ENCODE data around the gene PLPPR3. TPM values are rescaled to one million over a fixed set of nuclear protein-coding genes. Genes with fewer than 3 reads are reported as not detected.
"Not testable (repeated sequence)": the region's sequence is repeated elsewhere in the genome, so short reads cannot be mapped to it uniquely, and the experiment has no call there.

The PLPPR3 gene
- total RNA-seq, 1 donor from 2014 or later = not detected

DNA sequence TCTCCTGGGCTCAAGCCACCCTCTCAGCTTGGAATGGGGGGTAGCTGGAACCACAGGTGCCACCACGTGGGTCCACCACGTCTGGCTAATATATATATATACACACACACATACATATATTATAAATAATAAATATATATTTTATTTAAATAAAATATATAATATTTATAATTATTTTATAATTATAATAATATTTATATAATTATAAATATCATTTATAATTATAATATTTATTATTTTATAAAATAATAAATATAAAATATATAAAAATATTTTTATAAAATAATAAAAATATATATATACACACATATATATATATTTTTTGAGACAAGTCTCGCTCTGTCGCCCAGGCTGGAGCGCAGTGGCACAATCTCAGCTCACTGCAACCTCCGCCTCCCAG is 32.8 kb upstream of the PLPPR3 start:
- Histone ChIP-seq H3K27ac (no peak overlapping the region), H3K27me3 (peaks cover 9% of the 10 kb centered on the region), H3K9me3 (no peaks in the 10 kb centered on the region), H3K4me1 (peaks cover 32% of the 10 kb centered on the region), H3K36me3 (no peaks in the 10 kb centered on the region), H3K4me3 (no peak overlapping the region)
- TF ChIP-seq POLR2AphosphoS5 (IDR thresholded peaks at IDR 0.05; ENCODE audit: insufficient read depth in 1 of 2, low read depth in 1 of 2) (no peak), POLR2A (IDR thresholded peaks at IDR 0.05) (no peak)
- TF ChIP-seq, protein P1, sequence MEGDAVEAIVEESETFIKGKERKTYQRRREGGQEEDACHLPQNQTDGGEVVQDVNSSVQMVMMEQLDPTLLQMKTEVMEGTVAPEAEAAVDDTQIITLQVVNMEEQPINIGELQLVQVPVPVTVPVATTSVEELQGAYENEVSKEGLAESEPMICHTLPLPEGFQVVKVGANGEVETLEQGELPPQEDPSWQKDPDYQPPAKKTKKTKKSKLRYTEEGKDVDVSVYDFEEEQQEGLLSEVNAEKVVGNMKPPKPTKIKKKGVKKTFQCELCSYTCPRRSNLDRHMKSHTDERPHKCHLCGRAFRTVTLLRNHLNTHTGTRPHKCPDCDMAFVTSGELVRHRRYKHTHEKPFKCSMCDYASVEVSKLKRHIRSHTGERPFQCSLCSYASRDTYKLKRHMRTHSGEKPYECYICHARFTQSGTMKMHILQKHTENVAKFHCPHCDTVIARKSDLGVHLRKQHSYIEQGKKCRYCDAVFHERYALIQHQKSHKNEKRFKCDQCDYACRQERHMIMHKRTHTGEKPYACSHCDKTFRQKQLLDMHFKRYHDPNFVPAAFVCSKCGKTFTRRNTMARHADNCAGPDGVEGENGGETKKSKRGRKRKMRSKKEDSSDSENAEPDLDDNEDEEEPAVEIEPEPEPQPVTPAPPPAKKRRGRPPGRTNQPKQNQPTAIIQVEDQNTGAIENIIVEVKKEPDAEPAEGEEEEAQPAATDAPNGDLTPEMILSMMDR (IDR thresholded peaks at IDR 0.05) = no peak
- no peak for DNase-seq (ENCODE audit: extremely low spot score in 2 of 2)
- intact Hi-C loops (cut with DNase I) = no loop called here

DNA sequence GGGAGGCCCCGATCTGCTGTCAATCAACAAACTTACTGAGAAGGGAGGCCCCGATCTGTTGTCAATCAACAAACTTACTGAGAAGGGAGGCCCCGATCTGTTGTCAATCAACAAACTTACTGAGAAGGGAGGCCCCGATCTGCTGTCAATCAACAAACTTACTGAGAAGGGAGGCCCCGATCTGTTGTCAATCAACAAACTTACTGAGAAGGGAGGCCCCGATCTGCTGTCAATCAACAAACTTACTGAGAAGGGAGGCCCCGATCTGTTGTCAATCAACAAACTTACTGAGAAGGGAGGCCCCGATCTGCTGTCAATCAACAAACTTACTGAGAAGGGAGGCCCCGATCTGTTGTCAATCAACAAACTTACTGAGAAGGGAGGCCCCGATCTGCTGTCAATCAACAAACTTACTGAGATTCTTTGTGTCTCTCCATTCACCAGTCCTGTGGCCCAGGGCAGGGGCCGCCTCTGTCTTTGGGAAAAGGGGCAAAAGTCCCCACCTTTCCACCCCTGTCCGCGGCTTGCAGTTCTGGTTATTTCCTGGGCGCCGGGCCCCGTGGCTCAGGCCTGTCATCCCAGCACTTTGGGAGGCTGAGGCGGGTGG is 32.0 kb upstream of the PLPPR3 start:
- H3K27ac ChIP-seq; intact Hi-C loops (cut with DNase I); DNase-seq (ENCODE audit: extremely low spot score in 2 of 2); H3K36me3 ChIP-seq; H3K9me3 ChIP-seq; H3K27me3 ChIP-seq: not testable (repeated sequence)
- Histone ChIP-seq H3K4me1 (peaks cover 28% of the 10 kb centered on the region), H3K4me3 (peak overlapping the region in 1 of 2 donors; percentile 3)

DNA sequence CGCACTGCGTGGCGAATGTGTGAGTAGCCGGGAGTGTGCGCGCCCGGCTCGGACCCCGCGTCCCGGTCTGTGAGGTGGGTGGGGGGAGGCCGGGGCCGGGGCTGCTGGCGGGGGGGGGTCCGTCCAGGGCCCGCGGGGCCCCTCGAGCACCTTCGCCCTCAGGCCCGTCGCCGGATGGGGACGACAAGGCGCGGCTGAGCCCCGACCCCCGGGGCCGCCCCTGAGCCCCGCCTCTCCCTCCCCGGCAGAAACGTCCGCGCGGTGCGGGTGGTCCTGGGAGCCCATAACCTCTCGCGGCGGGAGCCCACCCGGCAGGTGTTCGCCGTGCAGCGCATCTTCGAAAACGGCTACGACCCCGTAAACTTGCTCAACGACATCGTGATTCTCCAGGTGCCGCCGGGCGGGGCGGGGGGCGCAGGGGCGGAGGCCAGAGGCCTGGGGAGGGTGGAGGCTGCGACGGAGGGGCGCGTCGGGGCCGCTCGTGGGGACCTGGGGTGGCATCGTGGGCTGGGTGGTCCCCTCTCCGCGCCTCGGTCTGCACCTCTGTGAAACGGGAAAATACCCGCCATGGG is 31.3 kb upstream of the PLPPR3 start:
- intact Hi-C loops (cut with DNase I) = no loop called here
- no peaks in the 10 kb centered on the region for H3K36me3 ChIP-seq
- H3K27me3 ChIP-seq = peaks cover 9% of the 10 kb centered on the region
- H3K4me3 ChIP-seq = peak overlapping the region in 1 of 2 donors; percentile 3
- H3K27ac ChIP-seq = no peak overlapping the region
- DNase-seq (ENCODE audit: extremely low spot score in 2 of 2) = no peak
- TF ChIP-seq POLR2AphosphoS5 (IDR thresholded peaks at IDR 0.05; ENCODE audit: insufficient read depth in 1 of 2, low read depth in 1 of 2) (no peak), POLR2A (IDR thresholded peaks at IDR 0.05) (no peak)
- TF ChIP-seq, protein P1 (IDR thresholded peaks at IDR 0.05) = no peak
- H3K9me3 ChIP-seq = no peaks in the 10 kb centered on the region
- peaks cover 30% of the 10 kb centered on the region for H3K4me1 ChIP-seq

DNA sequence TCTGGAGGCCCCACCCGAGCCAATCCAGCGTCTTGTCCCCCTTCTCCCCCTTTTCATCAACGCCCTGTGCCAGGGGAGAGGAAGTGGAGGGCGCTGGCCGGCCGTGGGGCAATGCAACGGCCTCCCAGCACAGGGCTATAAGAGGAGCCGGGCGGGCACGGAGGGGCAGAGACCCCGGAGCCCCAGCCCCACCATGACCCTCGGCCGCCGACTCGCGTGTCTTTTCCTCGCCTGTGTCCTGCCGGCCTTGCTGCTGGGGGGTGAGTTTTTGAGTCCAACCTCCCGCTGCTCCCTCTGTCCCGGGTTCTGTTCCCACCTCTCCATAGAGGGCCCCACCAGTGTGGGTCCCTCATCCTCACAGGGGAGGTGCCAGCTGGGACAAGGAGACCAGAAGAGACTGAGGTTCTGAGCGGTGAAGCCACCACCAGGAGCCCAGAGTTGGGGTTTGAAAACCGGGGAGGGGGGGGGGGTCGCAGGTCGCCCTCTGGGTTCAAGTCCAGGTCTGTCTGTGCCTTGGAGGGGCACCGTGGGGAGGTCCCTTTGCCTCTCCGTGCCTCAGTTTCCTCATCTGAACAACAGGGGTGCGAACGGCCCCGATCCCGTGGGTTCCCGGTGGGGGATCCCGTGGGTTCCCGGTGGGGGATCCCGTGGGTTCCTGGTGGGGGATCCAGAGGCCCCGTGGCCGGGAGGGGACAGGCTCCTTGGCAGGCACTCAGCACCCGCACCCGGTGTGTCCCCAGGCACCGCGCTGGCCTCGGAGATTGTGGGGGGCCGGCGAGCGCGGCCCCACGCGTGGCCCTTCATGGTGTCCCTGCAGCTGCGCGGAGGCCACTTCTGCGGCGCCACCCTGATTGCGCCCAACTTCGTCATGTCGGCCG is 30.6 kb upstream of the PLPPR3 start, which contains the start of gene ELANE:
ELANE (plus strand) TSS at position 168 of the 878 bp plus-strand sequence; CDS start at position 194, 26 bp downstream.
- Histone ChIP-seq H3K4me3 (peak within 1 kb of the TSS in 1 of 2 donors; percentile 3), H3K4me1 (peaks cover 37% of the 10 kb centered on the region), H3K27ac (peak within 1 kb of the TSS; percentile 75), H3K27me3 (peaks cover 9% of the 10 kb centered on the region), H3K9me3 (no peaks in the 10 kb centered on the region), H3K36me3 (no peaks in the 10 kb centered on the region)
- intact Hi-C loops (cut with DNase I) = no loop called here
- no peak for TF ChIP-seq POLR2AphosphoS5 (IDR thresholded peaks at IDR 0.05; ENCODE audit: insufficient read depth in 1 of 2, low read depth in 1 of 2)
- TF ChIP-seq, protein P1 (IDR thresholded peaks at IDR 0.05) = no peak
- no peak for TF ChIP-seq POLR2A (IDR thresholded peaks at IDR 0.05)
- no peak for DNase-seq (ENCODE audit: extremely low spot score in 2 of 2)

DNA sequence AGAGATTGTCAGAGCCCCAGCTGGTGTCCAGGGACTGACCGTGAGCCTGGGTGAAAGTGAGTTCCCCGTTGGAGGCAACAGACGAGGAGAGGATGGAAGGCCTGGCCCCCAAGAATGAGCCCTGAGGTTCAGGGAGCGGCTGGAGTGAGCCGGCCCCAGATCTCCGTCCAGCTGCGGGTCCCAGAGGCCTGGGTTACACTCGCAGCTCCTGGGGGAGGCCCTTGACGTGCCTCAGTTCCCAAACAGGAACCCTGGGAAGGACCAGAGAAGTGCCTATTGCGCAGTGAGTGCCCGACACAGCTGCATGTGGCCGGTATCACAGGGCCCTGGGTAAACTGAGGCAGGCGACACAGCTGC is 29.2 kb upstream of the PLPPR3 start:
- H3K27ac ChIP-seq = peak overlapping the region; percentile 75
- H3K27me3 ChIP-seq = peaks cover 9% of the 10 kb centered on the region
- intact Hi-C loops (cut with DNase I) = no loop called here
- DNase-seq (ENCODE audit: extremely low spot score in 2 of 2) = no peak
- H3K4me3 ChIP-seq = peak overlapping the region in 1 of 2 donors; percentile 34
- no peaks in the 10 kb centered on the region for H3K9me3 ChIP-seq
- peaks cover 37% of the 10 kb centered on the region for H3K4me1 ChIP-seq
- TF ChIP-seq POLR2AphosphoS5 (IDR thresholded peaks at IDR 0.05; ENCODE audit: insufficient read depth in 1 of 2, low read depth in 1 of 2) (peak in 1 of 2 donors; percentile 41), POLR2A (IDR thresholded peaks at IDR 0.05) (no peak)
- H3K36me3 ChIP-seq = no peaks in the 10 kb centered on the region

All from vagina (tissue), 2 donors.